Left hindlimb (tissue), 1 donor: ENCODE results near the gene KCNJ11.

Source experiments
- DNase-seq: peaks from one replicate; pipeline ENCODE4 v3.0.0-alpha.2; 2018

Gene KCNJ11

DNA sequence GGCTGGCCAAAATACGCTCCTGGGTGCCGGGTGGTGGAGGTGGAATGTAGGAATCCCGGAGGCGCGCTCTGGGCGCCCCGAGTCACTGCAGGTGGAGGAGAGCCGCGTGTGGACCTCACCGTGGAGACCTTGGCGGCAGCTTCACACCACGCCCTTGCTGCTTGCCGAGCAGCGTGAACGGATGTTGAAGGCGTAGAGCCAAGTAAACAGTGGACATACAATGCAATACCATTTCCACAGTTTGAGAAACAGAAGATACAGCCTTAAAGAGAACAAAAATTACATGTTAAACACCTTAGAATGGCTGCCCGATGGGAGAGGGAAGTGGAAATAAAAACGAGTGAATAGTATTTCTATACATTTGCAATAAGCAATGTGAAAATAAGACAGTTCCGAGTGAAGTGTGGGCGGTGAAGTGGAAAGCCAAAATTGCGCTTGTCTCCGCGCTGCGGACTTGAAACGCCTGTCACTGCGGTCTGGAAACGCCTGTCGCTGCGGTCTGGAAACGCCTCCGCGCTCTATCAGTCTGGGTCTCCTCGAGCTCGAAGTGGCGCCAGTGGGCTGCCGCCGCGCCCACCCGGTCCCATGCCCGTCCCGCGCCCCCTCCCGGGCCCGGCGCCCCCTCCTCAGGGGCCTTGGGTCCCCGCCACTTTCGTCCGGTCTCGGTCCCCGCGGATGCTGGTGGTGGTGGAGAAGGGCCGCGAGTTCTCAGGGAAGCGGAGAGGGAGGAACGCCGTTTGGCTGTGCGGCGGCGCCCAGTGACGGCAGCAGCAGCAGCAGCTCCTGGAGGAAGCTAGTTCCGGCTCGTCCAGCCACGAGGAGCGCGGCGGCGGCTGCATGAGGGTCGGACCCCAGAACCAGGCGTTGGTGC, 35.3 kb downstream of the KCNJ11 start:
- peak; percentile 84 for DNase-seq

- peak; percentile 54 for DNase-seq
These were observed 36.8 kb downstream of the KCNJ11 start, which contains the start of gene NCR3LG1 for GRCh38 chr11:17351510-17352176. Gene NCR3LG1 (plus strand): TSS chr11:17351800. CDS start chr11:17351970, 170 bp downstream.

GRCh38 chr11:17351172-17351509, 37.3 kb downstream of the KCNJ11 start:
- no peak for DNase-seq

GRCh38 chr11:17350455-17351171, 37.8 kb downstream of the KCNJ11 start:
- DNase-seq = no peak

- no peak for DNase-seq
These were observed 40.8 kb downstream of the KCNJ11 start for GRCh38 chr11:17347676-17348075.

- DNase-seq = no peak
These were observed 44.6 kb downstream of the KCNJ11 start for GRCh38 chr11:17343907-17344306.

- no peak for DNase-seq
These were observed 45.2 kb downstream of the KCNJ11 start for GRCh38 chr11:17343257-17343656.
